ENCODE data around the gene MTM1.

Gene MTM1

DNA sequence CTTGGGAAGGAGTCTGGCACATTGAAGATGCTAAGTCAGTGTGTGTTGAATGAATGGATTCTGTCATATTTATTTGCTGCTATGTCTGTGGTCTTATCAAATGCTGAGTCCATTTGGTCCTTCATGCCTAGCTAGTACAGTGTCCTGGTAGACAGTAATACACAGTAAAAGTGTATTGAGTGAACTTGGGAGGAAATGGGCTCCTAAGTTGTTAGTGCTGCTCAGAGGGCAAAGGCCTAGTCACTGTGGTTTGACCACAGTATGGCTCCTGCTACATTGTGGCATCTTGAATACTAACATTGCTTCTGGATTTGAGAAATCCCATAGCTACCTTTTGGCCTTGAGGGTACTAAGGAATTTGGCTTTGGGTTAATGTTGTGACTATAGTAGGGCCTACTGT is 33.9 kb downstream of the MTM1 start:
- no peak for DNase-seq (ENCODE audit: low read depth in 1 of 2, low spot score in 1 of 2)

GRCh38 chrX:150602743-150603142 is 34.3 kb downstream of the MTM1 start:
- no peak for DNase-seq (ENCODE audit: low read depth in 1 of 2, low spot score in 1 of 2)

DNA sequence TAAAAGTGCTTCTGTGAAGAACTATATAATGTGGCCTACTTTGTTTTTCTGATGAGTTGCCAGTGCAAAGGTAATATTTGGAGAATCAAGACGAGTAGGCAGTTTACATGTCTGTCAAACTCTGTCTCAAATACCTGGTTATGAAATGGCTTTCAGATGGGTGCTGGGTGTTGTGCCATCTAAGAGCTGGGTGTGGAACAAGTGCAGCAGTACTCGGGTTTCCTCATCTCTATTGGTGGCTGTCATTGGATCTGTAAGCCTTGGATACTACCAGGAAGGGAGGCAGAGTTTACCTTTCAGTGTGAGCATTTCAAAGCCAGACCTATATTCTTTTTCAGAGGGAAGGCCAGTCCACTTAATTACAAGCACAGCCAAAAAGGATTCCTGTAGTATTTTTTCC is 37.2 kb downstream of the MTM1 start:
- no peak for DNase-seq (ENCODE audit: low read depth in 1 of 2, low spot score in 1 of 2)

DNA sequence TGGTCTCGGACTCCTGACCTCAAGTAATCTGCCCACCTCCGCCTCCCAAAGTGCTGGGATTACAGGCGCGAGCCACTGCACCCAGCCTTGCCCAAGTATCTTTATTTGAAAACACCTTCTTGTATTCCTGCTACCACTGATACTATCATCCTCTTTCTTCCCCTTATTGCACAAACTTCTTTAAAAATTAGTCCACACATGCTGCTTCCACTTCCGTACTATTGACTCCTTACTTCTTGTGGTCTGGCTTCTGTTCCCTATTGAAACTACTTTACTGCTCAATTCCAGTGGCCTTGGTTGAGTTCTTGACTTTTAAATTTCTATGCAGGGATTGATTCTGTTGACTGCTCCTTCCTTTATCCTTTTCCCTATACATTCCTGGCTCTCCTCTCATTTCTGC is 38.8 kb downstream of the MTM1 start:
- DNase-seq (ENCODE audit: low read depth in 1 of 2, low spot score in 1 of 2): no peak

DNA sequence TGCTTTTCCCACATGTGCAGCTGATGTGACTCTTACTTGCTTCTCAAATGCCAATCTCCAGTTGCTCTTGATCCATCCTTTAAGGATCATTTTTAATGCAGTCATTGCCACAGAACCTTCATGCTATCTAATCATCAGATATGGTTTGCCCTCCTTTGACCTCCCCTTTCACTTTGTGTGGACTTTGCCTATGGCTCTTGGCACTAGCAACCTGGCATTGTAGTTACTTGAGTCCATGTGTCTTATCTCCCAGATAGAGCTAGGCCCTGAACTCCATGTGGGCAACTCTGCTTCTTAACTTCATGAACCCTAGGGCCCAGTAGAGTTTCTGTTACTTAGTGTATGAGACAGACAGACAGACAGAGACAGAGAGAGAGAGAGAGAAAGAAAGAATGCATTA is 41.6 kb downstream of the MTM1 start:
- no peak for DNase-seq (ENCODE audit: low read depth in 1 of 2, low spot score in 1 of 2)

GRCh38 chrX:150610446-150610845 is 42.0 kb downstream of the MTM1 start:
- no peak for DNase-seq (ENCODE audit: low read depth in 1 of 2, low spot score in 1 of 2)

- no peak for DNase-seq (ENCODE audit: low read depth in 1 of 2, low spot score in 1 of 2)
These were observed 46.9 kb downstream of the MTM1 start for GRCh38 chrX:150615356-150615755.

DNA sequence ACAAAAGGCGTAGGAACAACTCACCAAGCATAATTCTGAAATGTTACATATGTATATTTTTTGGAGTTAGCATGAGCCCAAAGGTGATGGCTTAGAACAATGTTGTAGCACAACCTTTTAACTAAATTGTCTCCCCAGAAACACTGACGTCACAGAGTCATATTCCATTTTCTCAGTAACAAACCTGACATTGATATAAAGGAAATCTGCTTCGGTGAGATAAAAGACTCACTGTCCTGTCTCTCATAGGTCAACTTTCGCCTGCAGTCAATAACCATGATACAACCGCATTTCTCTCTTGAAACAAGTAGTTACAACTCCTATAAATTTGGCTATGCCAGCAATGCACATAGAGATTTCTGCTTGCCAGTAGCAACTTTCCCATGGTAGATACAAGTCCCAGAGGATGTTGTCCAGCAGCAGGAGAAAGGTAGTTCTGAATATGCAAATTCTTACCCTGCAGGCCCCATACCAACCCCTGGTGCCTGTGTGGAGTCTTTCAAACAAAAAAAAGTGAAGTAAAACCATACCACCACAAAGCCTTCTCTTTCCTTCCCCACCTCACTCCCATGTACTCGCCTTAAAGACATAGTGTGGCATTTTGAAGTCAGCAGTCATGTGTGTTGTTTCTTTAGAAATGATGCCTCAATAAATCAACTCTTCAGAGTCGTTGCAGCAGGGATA is 47.9 kb downstream of the MTM1 start:
- DNase-seq (ENCODE audit: low read depth in 1 of 2, low spot score in 1 of 2): no peak

DNA sequence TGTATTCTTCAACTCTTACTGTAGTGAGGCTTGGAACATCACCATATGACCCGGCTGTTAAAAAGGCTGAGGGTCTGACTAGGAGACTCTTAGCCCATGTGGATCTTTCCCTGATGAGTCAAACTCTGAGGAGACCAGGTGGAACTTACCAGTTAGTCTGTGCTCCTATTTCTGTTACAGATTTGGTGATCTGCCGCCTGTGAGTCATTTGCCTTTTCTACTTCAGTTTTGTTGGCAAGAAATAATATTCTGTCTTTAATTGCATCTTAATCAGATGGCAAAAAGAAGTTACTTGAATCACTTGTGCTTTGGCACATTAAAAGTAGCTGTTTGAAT is 48.4 kb downstream of the MTM1 start:
- DNase-seq (ENCODE audit: low read depth in 1 of 2, low spot score in 1 of 2): no peak

DNA sequence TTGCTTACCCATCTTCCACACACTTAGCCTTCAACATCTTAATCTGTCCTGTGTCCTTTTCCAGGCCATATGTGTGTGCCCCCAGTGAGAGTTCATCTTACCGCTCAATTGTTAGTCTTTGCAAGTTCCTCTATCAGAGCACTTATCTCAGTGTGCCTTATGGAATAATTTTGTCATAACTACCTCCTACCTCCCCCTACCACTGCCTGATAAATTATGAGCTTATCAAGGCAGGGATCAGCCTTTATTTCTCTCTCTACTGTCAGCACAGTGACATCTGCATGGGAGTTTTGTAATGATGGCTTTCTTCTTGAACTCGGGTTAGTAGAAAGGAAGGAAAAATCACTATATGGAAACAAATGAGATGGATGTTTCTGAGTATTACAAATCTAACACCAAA is 53.2 kb downstream of the MTM1 start:
- no peak for DNase-seq (ENCODE audit: low read depth in 1 of 2, low spot score in 1 of 2)

DNA sequence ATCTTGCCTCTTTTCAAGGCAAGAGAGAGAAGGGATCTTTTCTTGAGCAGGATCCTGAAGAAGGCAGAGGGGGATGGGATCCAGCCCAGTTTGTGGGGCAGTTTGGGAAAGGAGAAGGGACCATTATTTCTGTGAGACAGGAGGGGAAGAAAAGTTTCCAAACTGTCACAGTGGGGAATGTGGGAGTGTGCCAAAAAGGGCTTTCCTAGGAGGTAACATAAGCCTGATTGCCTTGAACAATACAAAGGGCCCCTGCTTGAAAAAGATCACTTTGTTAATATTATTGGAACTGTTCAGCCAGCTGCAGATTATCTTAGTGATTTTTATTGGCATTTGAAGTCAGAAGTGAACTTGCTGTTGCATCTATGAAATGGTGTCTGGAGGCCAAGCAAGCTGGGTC is 55.2 kb downstream of the MTM1 start:
- no peak for DNase-seq (ENCODE audit: low read depth in 1 of 2, low spot score in 1 of 2)

GRCh38 chrX:150625097-150625496 is 56.7 kb downstream of the MTM1 start:
- no peak for DNase-seq (ENCODE audit: low read depth in 1 of 2, low spot score in 1 of 2)

- DNase-seq (ENCODE audit: low read depth in 1 of 2, low spot score in 1 of 2): no peak
These were observed 57.5 kb downstream of the MTM1 start for GRCh38 chrX:150625875-150626274.

DNA sequence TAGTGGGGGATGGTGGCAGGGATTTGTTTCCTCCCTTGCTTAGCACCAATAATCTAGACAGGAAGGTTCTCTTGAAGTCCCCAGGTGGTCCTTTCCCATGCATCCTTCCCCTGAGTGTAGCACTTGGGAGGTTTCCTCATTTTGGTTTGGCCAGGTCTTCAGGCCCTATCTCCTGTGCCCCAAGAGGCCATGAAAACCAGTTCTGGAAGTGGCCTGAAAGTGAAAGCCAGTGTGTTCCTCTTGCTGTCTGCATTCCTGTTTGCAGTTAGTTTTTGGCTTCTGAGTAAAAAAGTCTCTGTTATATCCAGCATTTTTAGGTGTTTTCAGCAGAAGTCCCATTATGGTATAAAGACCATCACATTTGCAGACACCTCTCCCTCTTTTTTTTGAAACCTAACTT is 59.5 kb downstream of the MTM1 start:
- DNase-seq (ENCODE audit: low read depth in 1 of 2, low spot score in 1 of 2): no peak

- no peak for DNase-seq (ENCODE audit: low read depth in 1 of 2, low spot score in 1 of 2)
These were observed 67.5 kb downstream of the MTM1 start for GRCh38 chrX:150635952-150636351.

DNA sequence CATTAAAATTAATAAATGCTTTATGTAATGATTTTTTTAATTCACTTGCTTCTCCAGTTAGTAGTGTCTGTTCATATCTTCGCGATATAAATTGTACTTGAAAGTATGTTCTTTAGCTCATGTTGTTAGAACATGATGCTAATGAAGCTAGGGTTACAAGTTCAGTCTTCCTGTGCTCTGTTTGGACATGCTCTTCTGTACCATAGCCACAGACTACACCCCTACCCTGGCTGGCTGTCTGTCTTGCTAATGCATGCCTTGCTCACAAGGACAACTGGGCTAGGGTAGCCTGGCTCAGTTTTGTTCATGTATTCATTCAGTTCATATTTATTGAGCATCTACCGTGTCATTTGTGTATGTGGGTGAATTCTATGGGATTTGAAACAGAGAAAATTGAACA is 74.0 kb downstream of the MTM1 start:
- DNase-seq (ENCODE audit: low read depth in 1 of 2, low spot score in 1 of 2): no peak

- no peak for DNase-seq (ENCODE audit: low read depth in 1 of 2, low spot score in 1 of 2)
These were observed 74.8 kb downstream of the MTM1 start for GRCh38 chrX:150643271-150643670.

- DNase-seq (ENCODE audit: low read depth in 1 of 2, low spot score in 1 of 2): no peak
These were observed 75.5 kb downstream of the MTM1 start for GRCh38 chrX:150643958-150644357.

DNA sequence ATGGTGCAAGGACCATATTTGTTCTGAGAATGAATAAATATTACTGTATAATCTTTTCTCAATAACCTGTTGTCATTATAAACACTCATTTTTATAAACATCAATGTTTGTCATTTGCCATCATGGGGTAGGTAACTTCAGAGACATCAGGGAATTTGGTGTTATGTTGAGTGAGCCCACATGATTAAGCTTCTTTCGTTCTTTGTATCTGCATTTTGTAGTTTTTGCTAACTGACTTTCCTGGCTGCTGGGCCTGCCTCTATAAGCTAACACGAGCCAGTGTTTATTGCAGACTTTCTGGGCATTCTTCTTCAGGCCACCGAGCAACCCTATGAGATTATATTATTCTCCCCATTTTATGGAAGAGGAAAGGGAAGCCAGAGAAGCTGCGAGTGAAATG is 76.0 kb downstream of the MTM1 start:
- DNase-seq (ENCODE audit: low read depth in 1 of 2, low spot score in 1 of 2): no peak

GRCh38 chrX:150647331-150647730 is 78.9 kb downstream of the MTM1 start:
- no peak for DNase-seq (ENCODE audit: low read depth in 1 of 2, low spot score in 1 of 2)

GRCh38 chrX:150648296-150648940 is 80.0 kb downstream of the MTM1 start:
- DNase-seq (ENCODE audit: low read depth in 1 of 2, low spot score in 1 of 2): no peak

GRCh38 chrX:150649096-150649870 is 80.9 kb downstream of the MTM1 start:
- DNase-seq (ENCODE audit: low read depth in 1 of 2, low spot score in 1 of 2): no peak

GRCh38 chrX:150651906-150652305 is 83.5 kb downstream of the MTM1 start:
- no peak for DNase-seq (ENCODE audit: low read depth in 1 of 2, low spot score in 1 of 2)
